ENCODE results near the gene USP7.

- TF ChIP-seq POLR2A (IDR thresholded peaks at IDR 0.05; ENCODE audit: low read length): no peak
- TF ChIP-seq GATA1 (IDR thresholded peaks at IDR 0.05; ENCODE audit: low read depth, low read length): no peak
Observed at GRCh38 chr16:8946544-8946943, 17.2 kb downstream of the USP7 start.

Data from erythroblast (primary cell).